Esophagus mucosa (tissue), 1 donor: ENCODE measurements around the gene ERC2. TPM values are rescaled to one million over a fixed set of nuclear protein-coding genes. Genes with fewer than 3 reads are reported as not detected.

Source experiments
- ATAC-seq: fragments of 200-7000 bp; cut with Tn5 transposase; one replicate; pipeline ENCODE4 v1.9.1; 2020
- total RNA-seq: library from RNA; stranded (reverse); gene quantifications from one replicate; pipeline ENCODE4 v1.2.4, GENCODE V29; 2023
- donor health status: DM: yes; HTN: yes; CAD: no.

ERC2 gene
- total RNA-seq, 1 donor from 2014 or later, result 0.48 TPM

DNA sequence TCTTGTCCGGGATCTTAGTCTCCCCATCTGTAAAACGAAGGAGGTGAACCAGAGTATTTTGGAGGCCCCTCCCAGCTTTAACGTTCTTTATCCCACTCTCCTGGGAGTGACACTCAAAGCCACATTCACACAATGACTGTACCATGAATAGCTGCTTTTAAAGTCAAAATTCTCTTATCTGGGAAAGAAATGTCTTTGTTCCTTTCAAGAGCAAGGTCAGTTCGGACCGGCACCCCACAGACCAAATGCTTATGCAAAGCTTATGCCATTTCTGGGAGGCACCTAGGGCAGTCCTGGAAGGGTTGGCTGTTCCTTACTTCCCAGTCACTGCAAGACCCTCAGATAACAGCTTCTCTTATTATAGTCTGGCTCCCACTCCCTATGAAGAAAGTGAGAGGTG is 927.7 kb downstream of the ERC2 start:
- no peak for ATAC-seq

DNA sequence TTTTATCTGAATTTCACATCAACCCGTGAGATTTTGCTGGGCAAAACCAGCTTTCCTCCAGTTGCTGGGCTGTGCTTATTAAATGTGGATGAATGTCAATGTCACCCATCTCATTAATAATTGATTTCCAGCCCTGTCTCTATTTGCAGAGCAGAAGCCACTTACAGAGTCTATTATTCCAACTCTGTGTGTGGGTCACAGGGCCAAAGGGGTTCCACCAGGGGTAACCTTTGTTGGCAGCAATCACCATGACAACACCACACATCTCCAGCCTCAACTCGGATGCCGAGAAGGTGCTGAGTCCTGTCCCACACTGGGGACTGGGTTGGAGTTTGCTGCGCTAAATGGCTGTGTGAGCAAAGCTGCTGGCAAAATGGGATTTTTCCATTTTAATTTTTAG is 930.1 kb downstream of the ERC2 start:
- no peak for ATAC-seq

DNA sequence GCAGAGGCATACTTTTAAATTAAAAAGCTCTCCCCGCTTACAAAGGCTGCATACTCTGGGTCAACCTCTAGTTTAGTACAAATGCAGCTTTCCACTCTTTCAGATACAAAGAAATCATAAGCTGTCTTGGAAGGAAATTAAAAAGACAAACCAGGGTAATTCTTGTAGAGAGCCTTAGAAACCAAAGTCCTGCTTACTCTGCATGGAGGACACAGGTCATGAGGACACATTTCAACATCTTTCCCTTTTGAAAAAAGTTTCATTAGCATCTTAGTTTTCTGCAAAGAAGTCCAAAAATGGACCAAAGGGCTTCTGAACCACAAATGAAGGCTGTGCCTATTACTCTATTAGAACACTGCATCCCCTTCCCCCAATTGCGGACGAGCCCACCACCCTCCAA is 930.7 kb downstream of the ERC2 start:
- no peak for ATAC-seq

DNA sequence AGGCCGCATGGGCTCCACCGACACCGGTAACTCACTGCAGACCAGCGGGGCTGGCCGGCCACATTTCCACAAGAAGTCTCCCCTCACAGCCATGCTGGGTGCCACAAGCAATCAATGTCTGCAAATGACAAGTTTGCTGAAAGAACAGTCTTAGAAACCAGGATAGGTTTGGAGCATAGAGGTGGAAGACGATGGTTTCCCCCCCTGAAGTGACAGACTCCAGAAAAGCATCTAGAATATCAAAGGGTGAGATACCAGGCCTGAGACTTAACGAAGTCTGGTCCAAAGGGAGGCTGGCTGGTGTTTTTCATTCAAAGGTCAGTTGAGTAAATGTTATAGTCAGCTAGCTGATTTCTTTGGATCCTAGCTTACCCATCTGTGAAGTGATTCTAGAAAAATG is 931.1 kb downstream of the ERC2 start:
- no peak for ATAC-seq

DNA sequence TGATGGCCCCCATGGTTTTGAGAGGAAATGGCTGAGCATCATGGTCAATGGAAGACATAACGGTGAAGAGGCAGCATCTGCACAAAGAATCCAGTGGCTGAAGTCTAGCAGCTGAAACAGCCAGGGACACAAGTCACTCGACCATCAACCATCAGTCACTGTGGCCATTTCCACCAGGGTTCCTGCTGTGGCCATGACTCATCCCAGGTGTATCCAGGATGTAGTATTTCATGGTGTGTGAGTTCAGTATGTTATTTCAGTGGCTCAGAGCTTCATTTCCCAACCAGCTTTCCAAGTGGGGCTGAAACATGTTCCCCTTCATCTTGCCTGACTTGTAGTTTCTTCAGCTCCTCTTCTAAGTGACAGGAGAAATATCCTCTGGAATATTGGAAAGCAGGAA is 933.4 kb downstream of the ERC2 start:
- peak; percentile 68 for ATAC-seq

DNA sequence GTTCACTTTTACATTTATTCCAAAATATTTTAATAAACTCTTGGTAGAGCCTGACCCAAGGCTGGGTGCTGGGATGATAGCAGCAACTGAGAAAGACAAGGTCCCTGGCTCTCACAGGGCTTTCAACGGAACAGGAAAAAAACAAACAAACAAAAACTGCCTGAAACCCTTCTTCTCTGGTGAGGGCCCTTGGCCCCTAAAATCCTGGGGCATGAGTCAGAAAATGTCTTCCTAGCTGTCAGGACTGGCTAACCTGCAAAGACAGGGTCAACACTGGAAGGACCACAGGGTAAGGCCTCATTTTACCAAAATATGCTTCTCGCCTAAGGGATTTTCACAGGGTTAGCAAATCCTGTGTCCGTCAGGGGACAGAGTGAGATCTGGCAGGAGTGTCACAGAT is 935.5 kb downstream of the ERC2 start:
- ATAC-seq, result no peak

DNA sequence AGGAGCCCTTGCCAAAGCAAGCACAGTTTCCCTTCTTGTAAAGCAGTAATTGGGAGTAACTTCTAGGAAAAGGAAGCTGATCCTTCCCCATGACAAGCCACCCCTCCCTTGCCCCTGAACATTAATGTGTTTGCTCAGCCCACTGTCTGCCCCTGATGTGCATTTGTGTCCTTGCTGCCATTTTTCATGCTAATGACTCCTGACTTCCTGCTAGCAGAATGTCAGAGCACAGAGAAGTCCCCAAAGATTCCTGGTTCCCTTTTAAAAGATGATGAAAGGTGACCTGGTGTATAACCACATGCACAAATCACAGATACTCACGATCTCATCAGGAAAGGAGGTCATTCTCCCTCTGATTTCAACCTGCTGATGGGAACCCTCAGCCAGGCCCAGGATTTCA is 936.9 kb downstream of the ERC2 start:
- no peak for ATAC-seq

DNA sequence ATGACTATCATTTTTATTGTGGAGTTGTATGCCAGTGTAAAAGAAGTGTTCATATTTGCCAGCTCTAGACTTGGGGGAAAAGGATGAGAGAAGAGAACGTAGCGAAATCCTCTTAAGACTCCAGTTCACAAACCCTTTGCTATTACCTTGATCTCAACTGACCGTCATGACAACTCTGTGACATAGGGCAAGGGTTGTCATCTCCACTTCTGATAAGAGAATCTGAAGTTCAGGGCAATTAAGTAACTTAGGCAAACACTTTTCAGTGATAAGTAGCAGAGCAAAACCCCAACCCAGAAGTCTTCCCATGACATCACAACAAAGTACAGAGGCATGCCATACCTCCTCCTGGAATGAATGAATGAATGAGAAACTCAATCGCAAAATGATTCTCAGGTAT is 940.9 kb downstream of the ERC2 start:
- no peak for ATAC-seq

DNA sequence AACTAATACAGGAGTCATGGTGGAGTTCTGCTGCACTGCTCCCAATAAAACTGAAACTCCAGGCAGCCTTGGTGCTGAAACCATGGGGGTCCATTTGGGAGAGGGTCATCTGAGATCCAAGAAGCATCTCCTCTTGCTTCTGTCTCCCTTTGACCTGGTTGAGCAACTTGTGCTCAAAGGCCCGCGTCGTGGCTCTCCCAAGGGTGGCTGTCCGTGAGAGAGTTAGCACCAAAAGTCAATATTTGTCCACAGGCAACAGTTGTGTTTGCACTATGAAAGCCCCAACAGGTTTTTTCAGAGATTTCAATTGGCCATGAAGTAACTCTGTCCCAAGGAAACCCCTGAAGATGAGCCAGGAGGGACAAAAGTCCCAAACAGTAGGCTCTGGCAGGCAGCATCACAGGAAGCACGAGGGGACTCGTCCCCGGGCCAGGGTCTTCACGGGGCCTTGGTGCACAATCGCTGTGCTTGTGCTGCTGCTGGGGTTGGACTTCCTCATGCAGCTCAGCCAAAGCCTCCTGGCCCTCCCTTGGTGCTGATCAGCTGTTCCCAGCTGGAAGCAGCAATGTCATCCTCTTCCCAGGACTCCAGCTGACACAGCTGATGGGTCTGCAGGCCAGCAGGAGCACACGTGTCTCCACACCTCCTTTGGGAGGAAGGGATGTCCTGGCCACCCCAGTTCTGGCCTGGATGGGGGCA is 941.8 kb downstream of the ERC2 start:
- ATAC-seq, result no peak

DNA sequence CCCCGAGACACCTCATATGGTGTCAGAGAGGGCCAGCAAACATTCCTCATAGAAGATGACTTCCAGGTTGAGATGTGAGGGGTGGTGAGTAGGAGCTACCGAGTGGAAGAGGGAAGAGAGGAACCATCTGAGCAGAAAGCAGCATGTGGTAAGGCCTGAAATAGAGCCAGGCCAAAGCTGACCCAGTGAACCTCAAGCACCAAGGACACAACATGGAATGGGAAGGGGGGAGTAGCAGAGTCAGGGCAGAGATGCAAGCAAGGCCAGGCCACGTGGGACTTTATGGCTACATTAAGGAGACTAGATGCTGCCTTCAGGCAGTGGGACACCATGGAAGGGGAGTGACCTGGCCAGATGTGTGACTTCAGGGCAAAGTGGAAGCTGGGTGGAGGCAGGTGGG is 942.8 kb downstream of the ERC2 start:
- no peak for ATAC-seq

DNA sequence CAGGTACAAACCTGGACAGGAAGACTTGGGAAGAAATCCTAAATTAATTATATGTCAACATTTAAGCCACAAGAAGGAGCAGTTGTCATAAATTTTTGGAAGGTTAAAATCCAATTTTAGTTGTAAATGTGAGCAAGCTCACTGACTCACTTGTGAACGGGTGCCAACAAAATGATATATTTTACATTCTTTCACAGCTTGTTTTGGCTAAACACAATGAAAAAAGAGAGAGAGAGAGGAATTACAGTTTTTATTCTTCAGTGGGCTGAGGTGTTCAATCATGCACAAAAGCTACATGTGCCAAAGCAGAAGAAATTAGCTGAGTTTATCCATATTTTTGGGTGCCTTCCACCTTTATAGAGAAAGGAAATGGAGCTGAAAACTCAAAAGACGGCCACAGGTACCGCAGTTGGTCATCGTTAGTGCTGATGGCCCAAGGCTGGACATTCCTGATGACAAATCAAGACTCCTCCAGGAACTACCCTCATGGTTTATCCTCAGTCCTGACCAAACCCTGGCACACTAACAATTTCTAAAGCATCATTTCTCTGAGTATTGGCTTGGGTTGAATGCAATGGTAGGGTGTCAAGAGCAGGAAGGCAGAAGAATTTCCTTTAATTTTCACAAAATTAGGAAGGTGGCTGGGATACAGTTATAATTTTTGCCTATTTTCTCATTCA is 943.6 kb downstream of the ERC2 start:
- no peak for ATAC-seq

DNA sequence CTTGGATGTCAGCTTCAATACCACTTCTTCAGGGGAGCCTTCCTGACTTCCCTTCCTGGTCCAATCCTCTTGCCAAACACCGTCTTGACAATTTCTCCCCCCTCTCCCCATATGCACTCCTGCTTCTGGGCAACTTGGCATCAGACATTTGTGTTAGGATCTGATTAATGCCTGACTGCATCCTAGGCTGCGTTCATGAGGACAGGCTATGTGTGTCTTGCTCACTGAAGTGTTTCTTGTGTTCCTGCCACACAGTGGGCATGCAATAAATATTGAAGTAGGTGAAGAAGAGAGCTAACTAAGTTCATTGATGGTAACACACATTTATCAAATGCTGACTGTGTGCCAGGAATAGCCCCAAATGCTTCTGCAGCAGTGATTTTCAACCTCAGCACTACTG is 944.8 kb downstream of the ERC2 start:
- no peak for ATAC-seq

DNA sequence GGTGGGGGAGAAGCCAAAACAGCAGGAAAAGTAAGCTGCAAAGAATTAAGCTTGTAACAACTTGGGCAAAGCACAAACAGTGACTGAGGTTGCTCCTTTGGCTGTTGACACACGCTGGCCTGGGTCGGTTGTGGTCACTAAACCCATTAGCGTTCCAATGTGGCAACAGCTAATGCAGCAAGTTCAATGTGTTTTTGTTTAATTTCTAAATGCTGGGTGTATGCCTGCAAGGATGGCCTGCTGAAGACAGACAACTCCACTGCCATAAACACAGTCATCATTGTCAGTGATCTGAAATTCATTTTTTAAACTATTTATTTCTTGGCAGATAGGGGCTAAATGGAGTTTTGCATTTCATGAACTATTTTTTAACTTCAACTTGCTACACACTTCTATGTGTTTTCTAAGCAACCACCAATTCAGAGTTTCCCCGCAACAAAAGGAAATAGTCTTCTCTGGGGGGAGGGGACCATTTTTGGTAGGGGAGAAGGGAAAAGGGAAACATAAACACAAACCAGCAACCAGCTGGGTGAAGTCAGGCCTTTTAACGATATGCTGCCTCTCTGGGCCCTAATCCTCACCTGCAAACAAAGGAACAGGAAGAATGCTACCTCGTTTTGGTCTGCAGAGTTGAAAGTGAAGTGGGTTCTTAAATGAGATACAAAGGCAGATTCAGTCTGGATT is 946.4 kb downstream of the ERC2 start:
- ATAC-seq, result no peak

DNA sequence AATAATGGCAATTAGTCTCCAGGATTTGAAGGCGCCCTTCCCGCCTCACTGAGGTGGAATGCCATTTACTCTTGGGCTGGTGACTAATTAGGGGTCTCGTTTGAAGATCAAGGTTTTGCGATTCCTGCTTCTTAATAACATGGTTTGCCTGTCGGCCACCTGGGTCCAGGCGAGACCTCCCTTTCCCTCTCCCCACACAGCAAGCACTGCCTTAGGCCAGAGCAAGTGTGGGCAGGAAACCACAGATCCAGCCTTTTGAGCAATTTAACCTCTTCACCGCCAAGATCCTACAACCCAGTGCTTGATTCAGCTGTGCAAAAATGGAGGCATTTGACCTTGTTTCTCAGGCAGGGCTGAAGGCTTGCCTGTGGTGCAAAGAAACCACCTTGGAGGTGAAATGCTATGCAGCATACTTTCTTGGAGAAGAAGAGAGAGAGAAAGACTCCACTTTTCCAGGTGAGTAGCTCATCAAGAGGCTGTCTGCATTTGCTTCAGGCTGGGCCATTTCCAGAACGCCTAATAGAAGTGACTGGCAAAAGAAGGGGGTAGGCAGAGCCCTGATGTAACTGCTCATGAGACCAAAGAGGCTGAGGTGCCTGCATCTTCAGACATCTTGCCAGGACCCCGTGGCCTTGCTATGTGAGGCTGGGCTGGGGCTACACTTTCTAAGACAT is 947.1 kb downstream of the ERC2 start:
- ATAC-seq, result no peak

DNA sequence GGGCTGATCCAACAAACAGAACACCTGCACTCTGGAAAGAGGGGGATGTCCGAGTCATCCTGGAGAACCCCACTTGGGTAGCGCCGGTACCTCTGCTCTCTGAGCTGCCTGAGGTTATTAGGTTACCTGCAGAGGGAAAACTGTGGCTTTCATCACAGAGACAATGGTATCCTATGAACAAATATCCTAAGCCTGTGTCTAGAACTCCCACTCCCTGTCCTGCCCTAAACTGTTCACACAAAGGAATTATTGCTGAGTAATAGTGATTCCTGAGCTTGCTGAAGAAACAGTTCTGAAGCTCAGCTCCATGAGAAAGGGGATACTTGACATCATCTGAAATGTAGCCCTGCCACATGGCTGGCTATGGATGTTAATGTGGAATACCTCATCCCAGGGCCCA is 949.2 kb downstream of the ERC2 start:
- ATAC-seq, result peak; percentile 66

DNA sequence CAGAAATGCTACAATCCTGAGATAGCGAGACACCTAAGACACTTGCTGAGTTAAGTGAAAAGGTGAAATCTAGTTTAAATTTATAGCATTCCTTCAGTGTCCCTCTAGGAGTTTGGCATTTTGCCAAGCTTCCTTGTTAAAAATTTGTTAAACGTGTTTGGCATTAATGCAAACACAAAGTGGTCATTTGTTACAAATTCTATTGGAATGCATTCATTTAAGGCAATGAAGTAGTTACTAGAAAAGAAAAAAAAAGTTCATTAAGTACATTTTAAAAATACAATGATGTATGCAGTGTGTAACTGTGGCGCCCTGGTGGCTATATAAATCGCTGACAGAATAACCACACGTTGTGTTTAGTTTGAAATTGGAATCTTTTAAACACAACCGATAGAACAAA is 949.8 kb downstream of the ERC2 start:
- no peak for ATAC-seq

DNA sequence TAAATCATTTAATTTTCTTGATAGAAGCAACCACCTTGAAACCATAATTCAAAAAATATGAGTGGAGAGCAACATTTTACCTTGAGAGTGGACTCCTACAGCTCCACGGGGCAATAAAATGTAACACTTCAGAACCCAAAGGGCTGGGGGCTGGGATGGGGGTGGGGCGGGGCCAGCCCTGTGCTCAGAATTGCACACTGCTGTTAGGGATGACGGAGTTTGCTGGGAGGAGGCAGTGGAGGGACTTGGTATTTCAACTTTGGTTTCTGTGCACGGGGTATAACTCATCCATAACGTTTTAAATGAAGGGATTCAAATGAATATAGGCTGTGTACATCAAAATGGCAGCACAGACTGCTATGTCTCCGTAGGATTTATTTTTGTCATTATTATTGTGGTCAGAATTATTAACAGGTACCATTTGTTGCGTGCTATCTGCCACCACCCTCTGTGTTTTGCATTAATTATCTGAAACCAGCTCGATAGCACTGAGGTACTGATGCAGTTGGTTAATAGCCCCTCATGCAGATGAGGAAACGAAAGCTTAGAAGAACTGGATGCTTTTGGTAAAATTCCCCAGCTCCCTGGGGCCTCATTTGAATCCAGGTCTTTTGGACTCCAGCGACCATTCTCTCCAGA is 951.8 kb downstream of the ERC2 start:
- no peak for ATAC-seq

DNA sequence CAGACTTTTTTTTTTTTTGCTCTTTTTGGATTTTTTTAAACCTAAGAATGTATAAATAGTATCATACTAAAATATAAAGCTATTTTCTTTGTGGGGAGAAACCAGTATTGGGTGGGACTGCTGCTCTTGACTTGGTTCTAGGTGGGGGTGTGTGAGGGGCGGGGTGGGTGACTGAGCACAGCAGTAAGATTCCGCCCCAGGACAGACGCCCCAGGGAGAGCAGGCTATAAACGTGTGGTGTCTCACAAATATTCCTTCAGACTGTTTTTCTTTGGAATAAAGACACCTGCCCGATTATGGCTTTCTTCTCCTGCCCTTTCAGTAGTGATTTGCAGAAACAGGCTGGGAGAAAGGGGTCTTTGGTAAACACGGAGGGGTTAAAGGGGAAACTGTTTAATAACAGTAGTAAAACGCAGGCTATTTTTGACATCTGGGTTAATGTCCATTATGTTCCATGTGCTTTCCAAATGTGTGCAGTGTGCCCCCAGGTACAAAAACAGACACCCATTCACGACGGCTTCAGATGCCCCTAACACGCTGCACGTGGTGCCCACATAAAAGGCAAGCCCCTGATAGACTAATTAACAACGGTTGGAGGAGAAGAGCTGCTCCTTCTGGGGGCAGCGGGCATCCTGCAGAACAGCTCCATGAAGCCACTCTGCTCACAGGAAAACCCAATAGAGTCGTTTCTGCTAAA is 952.6 kb downstream of the ERC2 start:
- ATAC-seq, result no peak

DNA sequence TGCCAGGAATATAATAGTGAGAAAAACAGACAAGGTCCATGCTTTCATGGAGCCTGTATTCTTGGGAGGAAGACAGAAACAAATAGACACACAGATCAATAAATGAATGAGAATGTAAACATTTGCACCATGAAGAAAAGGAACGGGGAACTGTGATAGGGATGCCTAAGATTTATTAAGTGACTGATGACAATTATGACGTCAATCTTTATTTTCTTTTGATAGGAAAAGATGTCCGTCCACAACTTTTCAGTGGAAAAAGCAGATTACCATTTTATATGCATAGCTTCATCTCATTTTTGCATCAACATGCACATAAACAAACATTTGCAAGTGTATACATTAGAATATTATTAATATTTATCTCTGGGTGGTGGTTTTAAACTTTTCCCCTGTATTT is 953.3 kb downstream of the ERC2 start:
- ATAC-seq, result no peak

DNA sequence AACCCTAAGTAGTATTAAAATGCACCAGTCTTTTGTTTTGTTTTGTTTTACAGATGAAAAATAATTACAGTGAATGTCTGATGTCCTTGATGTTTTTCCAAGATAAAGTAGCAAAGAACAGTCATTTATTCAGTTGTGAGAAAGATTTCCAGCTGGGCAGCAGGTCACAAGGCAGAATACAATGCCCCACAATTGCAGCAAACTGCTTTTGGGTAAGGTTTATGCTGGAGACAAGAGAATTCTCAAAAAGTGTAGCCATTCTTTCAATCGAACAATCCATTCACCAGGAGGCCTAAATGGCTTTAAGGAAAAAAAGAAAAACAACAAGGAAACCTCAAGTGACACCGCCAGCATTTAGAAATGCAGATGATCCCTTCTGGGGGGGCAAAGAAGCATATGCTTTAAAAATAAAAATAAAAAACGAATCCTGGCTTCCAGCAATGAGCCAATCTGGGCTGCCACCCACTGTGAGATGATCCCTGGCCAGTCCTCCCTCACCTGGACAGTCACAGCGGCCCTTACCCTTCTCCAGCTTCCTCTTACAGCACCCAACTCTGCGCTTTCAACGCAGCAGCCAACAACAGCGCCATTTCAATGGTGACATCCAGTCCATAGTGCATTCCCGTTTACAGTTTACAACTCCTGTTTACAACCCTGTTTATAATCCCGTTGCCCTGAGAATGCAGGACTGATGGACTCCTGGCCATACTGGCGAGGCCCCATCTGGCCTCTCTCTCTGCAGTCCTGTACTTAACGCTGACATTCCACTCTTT is 955.5 kb downstream of the ERC2 start:
- ATAC-seq, result no peak

DNA sequence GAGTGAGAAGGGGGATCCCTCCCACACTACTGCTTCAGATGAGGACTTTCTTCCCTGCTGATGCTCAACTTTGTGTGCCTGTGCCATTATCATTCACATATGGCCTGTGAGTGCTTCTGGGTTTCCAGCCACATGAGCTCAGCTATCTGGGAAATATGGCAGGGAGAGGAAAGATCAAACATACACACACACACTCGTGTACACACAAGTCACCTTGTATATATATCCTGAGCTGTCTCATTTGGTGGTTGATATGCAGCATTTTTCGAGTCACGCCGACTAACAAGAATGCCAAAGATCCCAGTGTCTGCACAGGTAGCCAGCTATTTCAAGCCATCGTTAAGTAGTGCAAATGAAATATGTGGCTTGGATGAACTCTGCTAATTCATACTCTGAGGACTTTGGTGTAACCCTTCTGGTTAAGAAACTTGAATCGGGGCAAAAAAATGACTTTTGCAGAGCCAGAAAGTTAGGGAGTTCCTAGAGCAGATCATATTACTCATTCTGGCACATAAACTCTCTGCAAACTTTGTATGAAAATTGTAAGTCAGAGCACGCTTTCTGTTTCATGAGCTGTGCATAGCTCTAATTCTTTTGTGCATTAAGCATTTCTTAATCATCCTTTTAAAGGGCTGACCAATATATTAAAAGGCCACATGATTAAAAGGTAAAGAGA is 956.2 kb downstream of the ERC2 start:
- ATAC-seq, result peak; percentile 38
